Hematopoietic multipotent progenitor cell treated with erythropoietin and hydrocortisone succinate and interleukin-3 and kit ligand, for 4 days (in vitro differentiated cells): ENCODE data around the gene ADD3.

Experiments used
- DNase-seq: peaks from one replicate; pipeline ENCODE4 v3.0.0-alpha.2; 2015

Gene ADD3

DNA sequence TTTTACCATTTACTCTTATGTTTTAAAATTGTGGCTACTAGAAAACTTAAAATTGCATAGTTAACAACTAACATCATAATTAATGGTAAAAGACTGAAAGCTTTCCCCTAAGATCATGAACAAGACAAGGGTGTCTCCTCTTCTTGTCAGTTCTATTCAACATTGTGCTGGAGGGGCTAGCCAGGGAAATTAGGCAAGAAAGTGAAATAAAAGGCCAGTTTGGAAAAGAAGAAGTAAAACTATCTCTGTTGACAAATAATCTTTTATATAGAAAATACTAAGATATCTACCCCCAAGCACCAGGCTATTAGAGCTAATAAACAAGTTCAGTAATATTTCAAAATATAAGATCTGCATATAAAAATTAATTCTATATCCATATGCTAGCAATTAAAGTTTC, 152.7 kb downstream of the ADD3 start:
- no peak for DNase-seq

DNA sequence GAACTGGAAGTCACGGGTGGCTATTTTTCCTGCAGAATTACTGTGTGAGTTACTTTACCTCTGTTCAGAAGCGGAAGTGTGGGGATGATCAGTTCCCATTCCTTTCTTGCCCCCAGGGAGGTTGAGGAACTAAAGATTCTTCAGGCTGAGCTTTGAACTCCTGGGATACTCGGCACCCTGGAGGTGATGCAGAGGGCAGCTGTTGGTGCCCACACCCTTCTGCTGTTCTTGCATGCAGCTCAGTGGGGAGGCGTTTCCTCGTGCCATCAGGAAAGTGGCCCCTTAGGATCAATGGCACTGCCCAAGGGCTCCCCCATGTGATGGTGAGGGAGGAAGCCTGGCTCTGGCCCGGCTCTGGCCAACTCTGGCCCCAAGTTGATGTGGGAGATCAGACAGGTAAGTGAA, 155.0 kb downstream of the ADD3 start:
- DNase-seq, result no peak

DNA sequence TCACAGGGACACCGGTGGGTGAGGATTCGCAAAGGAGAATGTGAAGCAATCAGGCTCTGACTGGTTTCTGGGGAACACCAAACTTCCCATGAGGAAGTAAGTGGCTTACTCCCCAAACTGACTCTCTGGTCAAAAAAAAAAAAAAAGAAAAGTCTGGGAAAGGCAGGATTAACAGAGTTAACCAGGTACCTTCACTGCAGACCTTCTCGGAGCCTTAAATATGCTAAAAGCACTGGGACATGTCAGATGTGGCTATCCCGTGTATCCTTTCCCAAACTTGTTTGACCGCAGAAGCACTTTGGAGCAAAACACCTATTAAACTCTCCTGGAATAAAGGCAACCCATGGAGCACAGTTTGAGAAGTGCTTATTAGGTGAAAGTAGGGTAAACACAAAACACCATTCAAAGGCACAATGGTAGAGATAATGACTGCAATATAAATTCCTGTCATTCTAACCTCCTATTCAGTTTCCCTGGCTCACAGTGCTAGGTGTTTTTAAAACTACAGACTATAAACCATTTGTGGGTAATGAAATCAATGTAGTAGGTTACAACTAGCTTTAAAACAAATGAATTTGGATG, 155.5 kb downstream of the ADD3 start:
- DNase-seq, result no peak

DNA sequence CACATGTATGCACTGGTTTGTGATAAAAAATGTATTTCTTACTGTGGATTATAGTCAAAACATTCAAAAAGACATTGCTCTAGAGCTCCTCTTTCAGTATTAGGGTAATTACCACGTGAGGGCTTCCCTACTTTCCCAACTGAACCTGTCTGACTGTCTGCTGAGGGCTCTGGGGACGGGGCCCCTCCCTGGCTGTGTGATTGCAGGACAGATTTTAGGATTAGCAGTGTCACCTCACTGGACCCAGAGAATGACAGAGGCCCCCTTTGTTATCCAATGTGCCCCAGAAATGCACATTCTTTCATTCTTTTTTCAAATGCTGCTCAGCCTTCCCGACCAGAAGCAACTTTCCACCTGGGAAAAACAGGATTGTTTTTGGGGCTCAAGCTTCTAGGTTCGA, 156.1 kb downstream of the ADD3 start:
- DNase-seq, result no peak

GRCh38 chr10:110165239-110165638, 157.5 kb downstream of the ADD3 start:
- no peak for DNase-seq

DNA sequence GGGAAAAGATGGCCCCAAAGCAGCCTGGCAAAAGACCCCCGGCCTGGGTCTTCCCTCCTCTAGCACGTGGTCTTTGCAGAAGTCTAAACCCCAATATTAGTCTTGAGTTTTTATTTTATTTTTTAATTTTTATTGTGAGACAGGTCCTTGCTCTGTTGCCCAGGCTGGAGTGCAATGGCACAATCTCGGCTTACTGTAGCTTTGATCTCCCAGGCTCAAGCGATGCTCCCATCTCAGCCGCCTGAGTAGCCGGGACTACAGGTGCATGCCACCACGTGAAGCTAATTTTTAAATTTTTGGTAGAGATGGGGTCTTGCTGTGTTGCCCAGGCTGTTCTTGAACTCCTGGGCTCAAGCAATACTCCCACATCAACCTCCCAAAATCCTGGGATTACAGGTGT, 159.4 kb downstream of the ADD3 start:
- no peak for DNase-seq

DNA sequence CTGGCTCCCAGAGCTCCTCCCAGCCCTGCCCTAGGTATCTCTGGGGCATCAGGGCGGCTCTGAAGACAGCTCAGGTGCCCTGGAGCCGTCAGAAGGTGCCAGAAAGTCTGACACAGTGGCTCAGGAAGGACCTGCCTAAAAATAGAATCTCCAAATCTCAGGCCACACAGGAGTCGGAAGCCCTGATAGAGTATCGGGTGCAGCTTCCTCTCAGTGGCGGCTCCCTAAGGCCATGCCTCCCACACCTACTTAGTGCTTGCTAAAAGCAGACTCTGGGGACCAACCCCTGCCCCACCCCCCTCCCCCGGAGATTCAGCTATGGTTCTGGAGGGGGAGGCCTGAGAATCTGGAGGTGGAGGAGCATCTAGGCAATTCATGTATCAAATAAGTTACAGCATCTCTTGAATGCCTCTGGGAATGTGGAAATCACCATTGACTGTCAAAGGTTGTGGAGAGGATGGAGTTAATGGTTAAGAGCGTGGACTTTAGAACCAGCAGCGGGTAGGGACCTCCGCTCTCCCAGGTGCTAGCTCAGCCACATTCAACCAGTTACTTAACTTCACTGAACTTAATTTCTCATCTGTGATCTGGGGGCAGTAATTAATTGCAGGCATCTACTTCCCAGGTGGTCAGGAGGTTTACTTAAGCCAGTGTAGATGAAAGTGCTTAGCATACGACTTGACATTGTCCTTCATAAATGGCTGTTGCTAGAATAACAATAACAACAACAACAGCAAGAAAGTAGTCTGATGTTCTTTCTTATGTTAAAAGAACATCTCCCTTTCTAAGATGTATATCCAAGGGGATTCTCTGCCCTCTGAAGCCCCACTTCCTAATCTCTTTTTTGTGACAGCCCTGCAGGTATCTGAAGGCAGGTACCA, 161.1 kb downstream of the ADD3 start:
- no peak for DNase-seq

GRCh38 chr10:110169586-110169985, 161.8 kb downstream of the ADD3 start:
- no peak for DNase-seq

DNA sequence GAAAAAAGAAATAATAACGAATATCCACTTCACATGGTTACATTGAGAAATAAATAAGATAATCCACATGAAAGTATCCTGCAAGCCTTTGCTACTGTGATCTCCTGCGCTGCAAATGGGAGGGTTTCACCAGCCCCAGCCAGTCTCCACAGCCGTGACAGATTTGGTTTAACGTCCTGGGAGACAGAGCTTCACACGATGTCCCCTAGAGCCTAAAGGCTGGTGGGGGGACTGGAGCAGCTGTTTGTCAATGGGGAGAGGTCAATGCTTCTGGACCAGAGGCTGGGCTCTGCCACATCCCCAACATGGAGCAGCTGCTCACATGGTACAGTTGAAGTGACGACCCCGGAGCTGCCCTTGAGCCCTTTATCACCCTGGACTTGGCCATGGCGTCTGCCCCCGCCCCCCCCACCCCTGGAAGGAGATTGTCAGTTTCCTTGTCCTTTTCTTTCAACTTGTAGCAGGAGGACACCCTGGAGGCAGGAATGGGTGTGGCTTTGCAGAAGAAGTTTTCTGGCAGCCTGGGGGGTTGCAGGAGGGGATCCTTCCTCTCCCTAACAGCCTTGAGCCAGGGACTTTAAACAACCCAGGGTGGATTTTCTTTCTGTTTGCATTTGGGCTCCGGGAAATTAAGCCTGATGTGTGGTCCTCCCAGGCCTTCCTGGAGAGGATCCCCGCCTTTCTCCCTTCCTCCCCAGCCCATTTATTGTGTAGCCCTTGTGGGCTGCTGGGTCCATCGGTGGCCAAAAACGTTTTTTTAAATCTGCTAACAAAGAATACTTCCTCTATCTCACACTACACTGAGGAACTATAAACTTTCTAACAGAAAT, 162.6 kb downstream of the ADD3 start:
- no peak for DNase-seq

DNA sequence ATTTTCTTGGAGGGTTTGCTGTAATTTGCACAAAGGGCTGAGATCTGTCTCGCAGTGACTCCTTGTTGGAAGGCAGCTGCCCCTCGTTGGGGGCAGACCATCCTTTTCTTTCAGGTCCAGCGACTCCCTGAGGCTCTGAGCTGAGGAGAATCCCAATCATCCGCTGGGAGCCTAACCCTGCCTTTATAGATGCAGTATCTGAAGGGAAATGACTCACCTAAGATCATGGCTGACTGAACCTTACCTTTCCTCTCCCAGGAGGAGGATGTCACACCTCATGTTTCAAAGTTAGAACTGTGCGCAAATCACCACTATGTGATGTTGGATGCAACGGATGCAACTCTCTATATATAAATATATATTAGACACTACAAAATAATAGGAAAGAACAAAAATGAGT, 163.2 kb downstream of the ADD3 start:
- no peak for DNase-seq

DNA sequence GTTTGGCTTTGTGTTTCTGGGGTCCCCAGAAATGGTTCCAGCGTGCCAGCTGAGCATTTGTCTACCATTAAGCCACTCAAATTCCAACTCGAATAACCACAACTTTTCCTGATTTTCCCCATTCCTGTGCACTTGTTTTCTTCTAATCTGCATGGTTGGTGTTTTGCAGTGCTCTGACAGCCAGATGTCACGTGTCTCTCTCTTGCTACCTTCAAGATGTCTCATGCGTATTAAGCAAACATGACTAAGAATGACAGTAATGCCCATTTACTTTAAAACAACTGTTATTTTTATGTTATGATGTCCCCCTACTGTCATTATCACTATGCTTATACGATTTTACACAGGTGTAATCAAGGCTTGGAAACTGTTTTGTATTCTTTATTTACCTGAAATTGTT, 164.4 kb downstream of the ADD3 start:
- no peak for DNase-seq

DNA sequence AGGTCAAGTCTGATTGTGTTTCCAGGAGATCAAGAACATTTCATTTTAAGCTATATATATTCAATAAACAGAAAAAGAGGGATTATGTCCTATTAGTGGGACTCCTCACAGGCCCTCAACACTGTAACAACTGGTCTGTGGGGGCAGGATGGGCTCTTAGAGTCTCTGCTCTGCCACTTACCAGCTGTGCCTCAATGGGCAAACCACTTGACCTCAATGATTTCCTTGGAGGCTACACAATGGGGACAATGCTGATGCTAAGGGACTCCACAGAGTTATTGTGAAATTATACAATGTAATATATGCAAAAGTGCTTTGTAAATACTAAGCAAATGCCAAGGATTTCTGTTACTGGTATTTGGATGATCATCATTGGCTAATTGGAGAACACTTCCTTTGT, 166.4 kb downstream of the ADD3 start:
- no peak for DNase-seq

GRCh38 chr10:110174816-110175215, 167.0 kb downstream of the ADD3 start:
- no peak for DNase-seq

GRCh38 chr10:110175406-110175805, 167.6 kb downstream of the ADD3 start:
- DNase-seq, result no peak

GRCh38 chr10:110176141-110177030, 168.6 kb downstream of the ADD3 start:
- DNase-seq, result no peak

- DNase-seq, result no peak
Measured at GRCh38 chr10:110179220-110179619, 171.4 kb downstream of the ADD3 start.

GRCh38 chr10:110181451-110181850, 173.7 kb downstream of the ADD3 start:
- DNase-seq, result no peak

DNA sequence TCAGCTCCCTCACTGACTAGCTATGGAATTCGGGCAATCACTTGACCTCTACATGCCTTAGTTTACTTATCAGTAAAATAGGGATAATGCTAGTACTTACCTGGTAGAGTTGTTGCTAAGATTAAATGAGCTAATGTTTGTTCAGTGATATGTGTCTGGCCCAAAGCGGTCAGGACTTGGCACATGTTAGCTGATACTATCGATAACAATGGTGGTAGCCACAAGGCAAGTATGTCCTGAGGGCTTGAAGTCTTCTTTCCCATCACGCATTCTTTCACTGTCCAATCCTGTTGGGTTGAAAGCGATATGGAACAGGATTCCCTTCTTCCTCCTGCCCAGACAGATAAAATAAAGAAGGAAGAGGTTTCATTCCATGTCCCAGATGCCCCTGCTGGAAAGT, 174.1 kb downstream of the ADD3 start:
- DNase-seq, result no peak

- DNase-seq, result no peak
Measured at GRCh38 chr10:110184398-110184797, 176.6 kb downstream of the ADD3 start.
